Liver (tissue), 9 donors: Measurements from ENCODE around the gene TANGO6. TPM values are rescaled to one million over a fixed set of nuclear protein-coding genes. Genes with fewer than 3 reads are reported as not detected.

Experiments
- DNase-seq: peaks from one replicate; pipeline ENCODE4 v3.0.0-alpha.2; 2017; ENCODE audit warnings: low spot score
- H3K27ac ChIP-seq, 2 donors: one replicate each; pipeline ENCODE4 v1.7.0; 2013; ENCODE audit warnings: inconsistent platforms in 2 of 2, low read length in 2 of 2, control low read depth in 1 of 2, low read depth in 1 of 2, mild to moderate bottlenecking in 1 of 2
- H3K27me3 ChIP-seq, 4 donors: one replicate each; pipeline versions ENCODE4 v1.6.1 to v1.7.0; 2013; ENCODE audit warnings: low read length in 3 of 4, inconsistent platforms in 1 of 4, mild to moderate bottlenecking in 1 of 4, moderate library complexity in 1 of 4; ENCODE audit not compliant: control insufficient read depth in 4 of 4, insufficient read depth in 4 of 4
- H3K36me3 ChIP-seq, 4 donors: one replicate each; pipeline versions ENCODE4 v1.6.1 to v1.7.0; 2013; ENCODE audit warnings: low read length in 3 of 4, mild to moderate bottlenecking in 3 of 4, low read depth in 1 of 4, moderate library complexity in 1 of 4; ENCODE audit not compliant: control insufficient read depth in 4 of 4, insufficient read depth in 3 of 4
- H3K4me1 ChIP-seq, 4 donors: one replicate each; pipeline versions ENCODE4 v1.6.1 to v1.7.0; 2013; ENCODE audit warnings: low read length in 3 of 4, mild to moderate bottlenecking in 3 of 4, moderate library complexity in 1 of 4; ENCODE audit not compliant: control insufficient read depth in 4 of 4, insufficient read depth in 4 of 4
- H3K4me3 ChIP-seq, 3 donors: one replicate each; pipeline versions ENCODE4 v1.6.1 to v1.7.0; 2013; ENCODE audit warnings: low read length in 3 of 3, control low read depth in 1 of 3, low read depth in 1 of 3, mild to moderate bottlenecking in 1 of 3
- H3K9ac ChIP-seq, 2 donors: one replicate each; pipeline ENCODE4 v1.7.0; 2013; ENCODE audit warnings: low read length in 2 of 2, mild to moderate bottlenecking in 2 of 2, moderate library complexity in 2 of 2, control low read depth in 1 of 2, low read depth in 1 of 2
- H3K9me3 ChIP-seq, 4 donors: one replicate each; pipeline versions ENCODE4 v1.6.1 to v1.7.0; 2013; ENCODE audit warnings: low read length in 3 of 4; ENCODE audit not compliant: control insufficient read depth in 4 of 4
- EGR1 ChIP-seq, 2 donors: IDR thresholded peaks; 2 replicates each; pipeline ENCODE4 v1.6.1; 2016 to 2018; ENCODE audit warnings: antibody characterized with exemption in 2 of 2, low read depth in 2 of 2
- FOXA1 ChIP-seq: IDR thresholded peaks from 2 replicates; pipeline ENCODE4 v1.6.1; 2016; ENCODE audit warnings: antibody characterized with exemption
- FOXA2 ChIP-seq: IDR thresholded peaks from 2 replicates; pipeline ENCODE4 v1.6.1; 2016; ENCODE audit warnings: antibody characterized with exemption
- GABPA ChIP-seq, 2 donors: IDR thresholded peaks in 1 of 2; conservative IDR thresholded peaks in 1 of 2; 2 replicates each; pipeline ENCODE4 v1.6.1; 2016; ENCODE audit warnings: antibody characterized with exemption in 2 of 2, mild to moderate bottlenecking in 1 of 2, moderate library complexity in 1 of 2
- HNF4A ChIP-seq, 2 donors: conservative IDR thresholded peaks; 2 replicates each; pipeline ENCODE4 v1.6.1; 2016; ENCODE audit warnings: antibody characterized with exemption in 2 of 2, mild to moderate bottlenecking in 2 of 2
- HNF4G ChIP-seq: IDR thresholded peaks from 2 replicates; pipeline ENCODE4 v1.6.1; 2016; ENCODE audit warnings: antibody characterized with exemption
- JUND ChIP-seq, 2 donors: IDR thresholded peaks; 2 replicates each; pipeline ENCODE4 v1.6.1; 2016; ENCODE audit warnings: antibody characterized with exemption in 2 of 2
- MAX ChIP-seq: IDR thresholded peaks from 2 replicates; pipeline ENCODE4 v1.6.1; 2016; ENCODE audit warnings: antibody characterized with exemption
- RAD21 ChIP-seq, 2 donors: IDR thresholded peaks; 2 replicates each; pipeline ENCODE4 v1.6.1; 2016; ENCODE audit warnings: antibody characterized with exemption in 2 of 2, mild to moderate bottlenecking in 2 of 2
- TAF1 ChIP-seq: conservative IDR thresholded peaks from 2 replicates; pipeline ENCODE4 v1.6.1; 2016; ENCODE audit warnings: antibody characterized with exemption, mild to moderate bottlenecking
- YY1 ChIP-seq: IDR thresholded peaks from 2 replicates; pipeline ENCODE4 v1.6.1; 2016; ENCODE audit warnings: antibody characterized with exemption, mild to moderate bottlenecking
- WGBS: extraction: QIAGEN DNeasy Blood & Tissue Kit; methylation state at CpG from one replicate; pipeline ENCODE4 v1.1.7; 2013; 5-methylcytosine and 5-hydroxymethylcytosine counted together
- polyA plus RNA-seq, 2 donors: library from polyadenylated mRNA; stranded (reverse) in 1 of 2; unstranded in 1 of 2; fragments of 200-250 nt in 1 of 2; fragments of >200 nt in 1 of 2; fragmentation: Nextera tagmentation in 1 of 2; extraction: Ambion mirVana in 1 of 2; gene quantifications; one replicate each; pipeline versions ENCODE4 v1.2.1 to v1.2.3, GENCODE V29; 2013 to 2015
- total RNA-seq, 2 donors: library from RNA; depleted of rRNA; stranded (reverse); fragments of >200 nt; gene quantifications; one replicate each; pipeline ENCODE4 v1.2.3, GENCODE V29; 2014
- TF ChIP-seq, protein P1 (sequence below): IDR thresholded peaks from 2 replicates; pipeline ENCODE4 v1.6.1; 2016; ENCODE audit warnings: antibody characterized with exemption
- TF ChIP-seq, protein P2 (sequence below): IDR thresholded peaks from 2 replicates; pipeline ENCODE4 v1.6.1; 2016; ENCODE audit warnings: antibody characterized with exemption, mild to moderate bottlenecking
- donor health status: healthy.
- donor health status: healthy.
- donor health status: healthy.
- donor health status: healthy.
- donor health status: healthy.

Gene TANGO6
- total and polyA plus RNA-seq, 4 donors = 6.8 to 40.6 (median 10.5) TPM

- no peak for DNase-seq
- TF ChIP-seq FOXA1 = no peak
- no peak for TF ChIP-seq HNF4G
- TF ChIP-seq TAF1 = no peak
- TF ChIP-seq FOXA2 = no peak
- H3K36me3 ChIP-seq = no peaks in the 10 kb centered on the region
Measured at GRCh38 chr16:69073181-69073702, 229.9 kb downstream of the TANGO6 start.

GRCh38 chr16:69077251-69077650 is 233.9 kb downstream of the TANGO6 start:
- WGBS = 93% methylated on average over 4 of the region's 4 CpGs
- no peak for TF ChIP-seq YY1
- TF ChIP-seq RAD21 (IDR thresholded peaks at IDR 0.05) = no peak
- TF ChIP-seq HNF4A (conservative IDR thresholded peaks at IDR 0.05) = no peak
- TF ChIP-seq JUND (IDR thresholded peaks at IDR 0.05) = no peak
- H3K9ac ChIP-seq = no peak overlapping the region
- no peaks in the 10 kb centered on the region for H3K36me3 ChIP-seq
- no peak for DNase-seq
- H3K4me1 ChIP-seq = no peaks in the 10 kb centered on the region
- no peak overlapping the region for H3K4me3 ChIP-seq
- H3K27ac ChIP-seq = no peak overlapping the region
- H3K9me3 ChIP-seq = no peaks in the 10 kb centered on the region
- H3K27me3 ChIP-seq = no peaks in the 10 kb centered on the region

More at GRCh38 chr16:69073181-69073702, 229.9 kb downstream of the TANGO6 start:
- Histone ChIP-seq H3K4me1 (no peaks in the 10 kb centered on the region), H3K9ac (no peak overlapping the region), H3K27me3 (no peaks in the 10 kb centered on the region), H3K4me3 (no peak overlapping the region), H3K27ac (no peak overlapping the region), H3K9me3 (no peaks in the 10 kb centered on the region)
- 95% methylated on average over 10 of the region's 10 CpGs for WGBS

GRCh38 chr16:69078073-69078472 is 234.7 kb downstream of the TANGO6 start:
- no peak for TF ChIP-seq FOXA1
- no peak for TF ChIP-seq JUND (IDR thresholded peaks at IDR 0.05)
- TF ChIP-seq FOXA2 = no peak
- TF ChIP-seq, protein P1, sequence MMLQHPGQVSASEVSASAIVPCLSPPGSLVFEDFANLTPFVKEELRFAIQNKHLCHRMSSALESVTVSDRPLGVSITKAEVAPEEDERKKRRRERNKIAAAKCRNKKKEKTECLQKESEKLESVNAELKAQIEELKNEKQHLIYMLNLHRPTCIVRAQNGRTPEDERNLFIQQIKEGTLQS = no peak
- TF ChIP-seq HNF4G = no peak
- no peak for TF ChIP-seq TAF1
- no peak for TF ChIP-seq EGR1 (IDR thresholded peaks at IDR 0.05; ENCODE audit: low read depth in 2 of 2)
- TF ChIP-seq, protein P2, sequence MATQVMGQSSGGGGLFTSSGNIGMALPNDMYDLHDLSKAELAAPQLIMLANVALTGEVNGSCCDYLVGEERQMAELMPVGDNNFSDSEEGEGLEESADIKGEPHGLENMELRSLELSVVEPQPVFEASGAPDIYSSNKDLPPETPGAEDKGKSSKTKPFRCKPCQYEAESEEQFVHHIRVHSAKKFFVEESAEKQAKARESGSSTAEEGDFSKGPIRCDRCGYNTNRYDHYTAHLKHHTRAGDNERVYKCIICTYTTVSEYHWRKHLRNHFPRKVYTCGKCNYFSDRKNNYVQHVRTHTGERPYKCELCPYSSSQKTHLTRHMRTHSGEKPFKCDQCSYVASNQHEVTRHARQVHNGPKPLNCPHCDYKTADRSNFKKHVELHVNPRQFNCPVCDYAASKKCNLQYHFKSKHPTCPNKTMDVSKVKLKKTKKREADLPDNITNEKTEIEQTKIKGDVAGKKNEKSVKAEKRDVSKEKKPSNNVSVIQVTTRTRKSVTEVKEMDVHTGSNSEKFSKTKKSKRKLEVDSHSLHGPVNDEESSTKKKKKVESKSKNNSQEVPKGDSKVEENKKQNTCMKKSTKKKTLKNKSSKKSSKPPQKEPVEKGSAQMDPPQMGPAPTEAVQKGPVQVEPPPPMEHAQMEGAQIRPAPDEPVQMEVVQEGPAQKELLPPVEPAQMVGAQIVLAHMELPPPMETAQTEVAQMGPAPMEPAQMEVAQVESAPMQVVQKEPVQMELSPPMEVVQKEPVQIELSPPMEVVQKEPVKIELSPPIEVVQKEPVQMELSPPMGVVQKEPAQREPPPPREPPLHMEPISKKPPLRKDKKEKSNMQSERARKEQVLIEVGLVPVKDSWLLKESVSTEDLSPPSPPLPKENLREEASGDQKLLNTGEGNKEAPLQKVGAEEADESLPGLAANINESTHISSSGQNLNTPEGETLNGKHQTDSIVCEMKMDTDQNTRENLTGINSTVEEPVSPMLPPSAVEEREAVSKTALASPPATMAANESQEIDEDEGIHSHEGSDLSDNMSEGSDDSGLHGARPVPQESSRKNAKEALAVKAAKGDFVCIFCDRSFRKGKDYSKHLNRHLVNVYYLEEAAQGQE = no peak
- no peak for TF ChIP-seq GABPA (IDR thresholded peaks at IDR 0.05 in 1 of 2, conservative IDR thresholded peaks at IDR 0.05 in 1 of 2)
- no peak for TF ChIP-seq RAD21 (IDR thresholded peaks at IDR 0.05)
- TF ChIP-seq MAX = no peak
- no peak for TF ChIP-seq YY1
- TF ChIP-seq HNF4A (conservative IDR thresholded peaks at IDR 0.05) = no peak
- no peak overlapping the region for H3K27ac ChIP-seq
- no peaks in the 10 kb centered on the region for H3K27me3 ChIP-seq
- 96% methylated on average over 7 of the region's 7 CpGs for WGBS
- no peak overlapping the region for H3K9ac ChIP-seq
- H3K4me1 ChIP-seq = no peaks in the 10 kb centered on the region
- peaks cover 0 to under 1% (median 0%) of the 10 kb centered on the region in 4 donors for H3K36me3 ChIP-seq
- no peaks in the 10 kb centered on the region for H3K9me3 ChIP-seq
- no peak for DNase-seq
- H3K4me3 ChIP-seq = no peak overlapping the region
